Mesenchymal stem cell (in vitro differentiated cells and primary cell): ENCODE measurements around the gene RNF34.

ENCODE experiments used
- DNase-seq: peaks from one replicate; pipeline ENCODE4 v3.0.0-alpha.2; 2013
- H2AFZ ChIP-seq: one replicate; pipeline ENCODE4 v1.6.1; 2013; ENCODE audit warnings: low read depth, mild to moderate bottlenecking, control low read depth, inconsistent platforms, low read length, moderate library complexity
- H2AK5ac ChIP-seq: 2 replicates; pipeline ENCODE4 v1.6.1; 2013; ENCODE audit warnings: low read length, moderate library complexity, mild to moderate bottlenecking, inconsistent platforms; ENCODE audit not compliant: severe bottlenecking
- H2BK120ac ChIP-seq: one replicate; pipeline ENCODE4 v1.6.1; 2013; ENCODE audit warnings: low read depth, mild to moderate bottlenecking, inconsistent platforms, low read length, moderate library complexity
- H2BK12ac ChIP-seq, 2 experiments: one replicate each; pipeline ENCODE4 v1.6.1; 2013; ENCODE audit warnings: inconsistent platforms in 2 of 2, low read length in 2 of 2, mild to moderate bottlenecking in 2 of 2, moderate library complexity in 2 of 2, control low read depth in 1 of 2
- H2BK15ac ChIP-seq: one replicate; pipeline ENCODE4 v1.6.1; 2013; ENCODE audit warnings: mild to moderate bottlenecking, low read depth, inconsistent platforms; ENCODE audit not compliant: poor library complexity, severe bottlenecking
- H2BK5ac ChIP-seq: 2 replicates; pipeline ENCODE4 v1.6.1; 2013; ENCODE audit warnings: low read depth, mild to moderate bottlenecking, low read length, control low read depth, inconsistent platforms; ENCODE audit not compliant: poor library complexity, severe bottlenecking
- H3K14ac ChIP-seq, 2 experiments: one replicate each; pipeline ENCODE4 v1.6.1; 2013; ENCODE audit warnings: inconsistent platforms in 2 of 2, low read length in 2 of 2, control low read depth in 1 of 2, mild to moderate bottlenecking in 1 of 2, moderate library complexity in 1 of 2
- H3K18ac ChIP-seq, 2 experiments: one replicate each; pipeline ENCODE4 v1.6.1; 2013; ENCODE audit warnings: inconsistent platforms in 2 of 2, low read length in 2 of 2, control low read depth in 1 of 2, low read depth in 1 of 2, mild to moderate bottlenecking in 1 of 2
- H3K23ac ChIP-seq, 2 experiments: one replicate each; pipeline ENCODE4 v1.6.1; 2013; ENCODE audit warnings: inconsistent platforms in 2 of 2, low read length in 2 of 2, mild to moderate bottlenecking in 2 of 2, moderate library complexity in 2 of 2, control low read depth in 1 of 2
- H3K27ac ChIP-seq: 2 replicates; pipeline ENCODE4 v1.5.1; 2013; ENCODE audit warnings: mild to moderate bottlenecking, moderate library complexity, low read length, control low read depth, inconsistent platforms; ENCODE audit not compliant: poor library complexity, severe bottlenecking
- H3K27me3 ChIP-seq, 2 experiments: 2 replicates each; pipeline versions ENCODE4 v1.6.1 to v1.7.0; 2013; ENCODE audit warnings: low read length in 2 of 2, mild to moderate bottlenecking in 2 of 2, moderate library complexity in 2 of 2, control low read depth in 1 of 2, inconsistent platforms in 1 of 2; ENCODE audit not compliant: control insufficient read depth in 1 of 2, insufficient read depth in 1 of 2
- H3K36me3 ChIP-seq, 2 experiments: 2 replicates each; pipeline versions ENCODE4 v1.6.1 to v1.7.0; 2013; ENCODE audit warnings: low read length in 2 of 2, control low read depth in 1 of 2, inconsistent platforms in 1 of 2, low read depth in 1 of 2, mild to moderate bottlenecking in 1 of 2; ENCODE audit not compliant: insufficient read depth in 2 of 2, control insufficient read depth in 1 of 2
- H3K4ac ChIP-seq, 2 experiments: one replicate each; pipeline ENCODE4 v1.6.1; 2013; ENCODE audit warnings: inconsistent platforms in 2 of 2, low read length in 2 of 2, mild to moderate bottlenecking in 2 of 2, moderate library complexity in 2 of 2, control low read depth in 1 of 2, low read depth in 1 of 2
- H3K4me1 ChIP-seq: 2 replicates; pipeline ENCODE4 v1.6.1; 2013; ENCODE audit warnings: low read depth, low read length, control low read depth; ENCODE audit not compliant: control insufficient read depth, insufficient read depth
- H3K4me2 ChIP-seq: 2 replicates; pipeline ENCODE4 v1.6.1; 2013; ENCODE audit warnings: low read length, mild to moderate bottlenecking, inconsistent platforms; ENCODE audit not compliant: poor library complexity, severe bottlenecking
- H3K4me3 ChIP-seq, 2 experiments: 2 replicates each; pipeline versions ENCODE4 v1.5.1 to v1.7.0; 2013; ENCODE audit warnings: low read length in 2 of 2, mild to moderate bottlenecking in 2 of 2, control low read depth in 1 of 2, low read depth in 1 of 2; ENCODE audit not compliant: insufficient read depth in 1 of 2
- H3K79me1 ChIP-seq: replicated peaks from 2 replicates; pipeline ENCODE4 v1.6.1; 2013; ENCODE audit warnings: mild to moderate bottlenecking, control low read depth, low read length, inconsistent platforms; ENCODE audit not compliant: poor library complexity, severe bottlenecking
- H3K9ac ChIP-seq: 2 replicates; pipeline ENCODE4 v1.7.0; 2013; ENCODE audit warnings: mild to moderate bottlenecking, low read length, moderate library complexity
- H3K9me3 ChIP-seq: 2 replicates; pipeline ENCODE4 v1.7.0; 2013; ENCODE audit warnings: mild to moderate bottlenecking, low read length; ENCODE audit not compliant: control insufficient read depth
- H4K8ac ChIP-seq: one replicate; pipeline ENCODE4 v1.6.1; 2013; ENCODE audit warnings: inconsistent platforms, mild to moderate bottlenecking, low read length, moderate library complexity
- H4K91ac ChIP-seq: one replicate; pipeline ENCODE4 v1.6.1; 2013; ENCODE audit warnings: mild to moderate bottlenecking, low read length, inconsistent platforms
- WGBS: methylation state at CpG from one replicate; pipeline ENCODE4 v1.1.7; 2013; ENCODE audit warnings: mixed read lengths; 5-methylcytosine and 5-hydroxymethylcytosine counted together

Gene RNF34

GRCh38 chr12:121441555-121441954, 41.6 kb downstream of the RNF34 start:
- Histone ChIP-seq H3K79me1 (peaks cover 22% of the 10 kb centered on the region), H3K14ac (no peak overlapping the region), H2BK120ac (no peak overlapping the region), H3K36me3 (peaks cover 49 to 62% of the 10 kb centered on the region in 2 experiments), H3K4me1 (peaks cover 5% of the 10 kb centered on the region), H3K27ac (no peak overlapping the region), H3K9ac (no peak overlapping the region), H3K4me2 (no peak overlapping the region), H2BK12ac (no peak overlapping the region), H4K91ac (no peak overlapping the region), H2BK15ac (no peak overlapping the region), H3K23ac (no peak overlapping the region), H3K27me3 (no peaks in the 10 kb centered on the region), H2AK5ac (no peak overlapping the region), H3K9me3 (peaks cover 5% of the 10 kb centered on the region), H2BK5ac (no peak overlapping the region), H3K4me3 (no peak overlapping the region), H3K4ac (no peak overlapping the region), H4K8ac (no peak overlapping the region), H2AFZ (no peak overlapping the region), H3K18ac (no peak overlapping the region)
- 95% methylated on average over 17 of the region's 17 CpGs for WGBS
- DNase-seq: no peak

- H3K27me3 ChIP-seq: no peaks in the 10 kb centered on the region
- WGBS: 97% methylated on average over 68 of the region's 68 CpGs
- no peak overlapping the region for H3K9ac ChIP-seq
- H2BK15ac ChIP-seq: no peak overlapping the region
- no peak for DNase-seq
- H3K79me1 ChIP-seq: peaks cover 21% of the 10 kb centered on the region
- H3K23ac ChIP-seq: no peak overlapping the region
- H2BK12ac ChIP-seq: no peak overlapping the region
- no peak overlapping the region for H2AK5ac ChIP-seq
- no peak overlapping the region for H3K4me3 ChIP-seq
- H4K91ac ChIP-seq: no peak overlapping the region
- H2AFZ ChIP-seq: no peak overlapping the region
- no peak overlapping the region for H2BK5ac ChIP-seq
- H2BK120ac ChIP-seq: no peak overlapping the region
- H3K27ac ChIP-seq: no peak overlapping the region
- no peak overlapping the region for H3K4me2 ChIP-seq
- no peak overlapping the region for H3K14ac ChIP-seq
- no peak overlapping the region for H3K4ac ChIP-seq
- no peak overlapping the region for H3K18ac ChIP-seq
- H3K4me1 ChIP-seq: peaks cover 5% of the 10 kb centered on the region
- no peak overlapping the region for H4K8ac ChIP-seq
- H3K36me3 ChIP-seq: peaks cover 42 to 62% of the 10 kb centered on the region in 2 experiments
- H3K9me3 ChIP-seq: no peaks in the 10 kb centered on the region
These were observed 42.4 kb downstream of the RNF34 start for GRCh38 chr12:121442028-121442948.

- Histone ChIP-seq H3K27me3 (no peaks in the 10 kb centered on the region), H3K4me3 (no peak overlapping the region)
- WGBS: 71% methylated on average over 11 of the region's 20 CpGs
These were observed 43.4 kb downstream of the RNF34 start for GRCh38 chr12:121443193-121443870.

More at GRCh38 chr12:121443193-121443870, 43.4 kb downstream of the RNF34 start:
- no peak overlapping the region for H3K23ac ChIP-seq
- H3K4me2 ChIP-seq: no peak overlapping the region
- DNase-seq: peak; percentile 79
- no peak overlapping the region for H4K91ac ChIP-seq
- no peak overlapping the region for H3K9ac ChIP-seq
- H3K4ac ChIP-seq: no peak overlapping the region
- H4K8ac ChIP-seq: peak overlapping the region; percentile 3
- no peak overlapping the region for H3K18ac ChIP-seq
- H2BK12ac ChIP-seq: no peak overlapping the region
- H3K79me1 ChIP-seq: peaks cover 22% of the 10 kb centered on the region
- no peak overlapping the region for H2BK120ac ChIP-seq
- no peak overlapping the region for H3K14ac ChIP-seq
- no peak overlapping the region for H2BK15ac ChIP-seq
- no peak overlapping the region for H2AK5ac ChIP-seq
- H2AFZ ChIP-seq: no peak overlapping the region
- H3K4me1 ChIP-seq: peaks cover 5% of the 10 kb centered on the region
- no peak overlapping the region for H2BK5ac ChIP-seq
- no peak overlapping the region for H3K27ac ChIP-seq
- no peaks in the 10 kb centered on the region for H3K9me3 ChIP-seq
- peaks cover 36 to 63% of the 10 kb centered on the region in 2 experiments for H3K36me3 ChIP-seq
